ENCODE results near the gene WDR11.

Gene WDR11

GRCh38 chr10:120850911-120851865 is at the start of gene WDR11:
WDR11 (plus strand) TSS chr10:120851362; CDS start chr10:120851421, 59 bp downstream.
- peak; percentile 75 for DNase-seq

- no peak for DNase-seq
Observed at GRCh38 chr10:120802935-120803334, 48.2 kb upstream of the WDR11 start.

- no peak for DNase-seq
Observed at GRCh38 chr10:120803972-120804371, 47.2 kb upstream of the WDR11 start.

- no peak for DNase-seq
Observed at GRCh38 chr10:120805014-120805812, 45.9 kb upstream of the WDR11 start.

GRCh38 chr10:120806081-120806480 is 45.1 kb upstream of the WDR11 start:
- DNase-seq: no peak

GRCh38 chr10:120810298-120810697 is 40.9 kb upstream of the WDR11 start:
- no peak for DNase-seq

GRCh38 chr10:120813085-120813484 is 38.1 kb upstream of the WDR11 start:
- DNase-seq: no peak

GRCh38 chr10:120818301-120818700 is 32.9 kb upstream of the WDR11 start:
- no peak for DNase-seq

- no peak for DNase-seq
Observed at GRCh38 chr10:120819366-120819765, 31.8 kb upstream of the WDR11 start.

GRCh38 chr10:120823266-120823665 is 27.9 kb upstream of the WDR11 start:
- DNase-seq: no peak

- no peak for DNase-seq
Observed at GRCh38 chr10:120824881-120825309, 26.3 kb upstream of the WDR11 start.

GRCh38 chr10:120825878-120826769 is 25.0 kb upstream of the WDR11 start:
- no peak for DNase-seq

- no peak for DNase-seq
Observed at GRCh38 chr10:120827251-120827875, 23.8 kb upstream of the WDR11 start.

- no peak for DNase-seq
Observed at GRCh38 chr10:120828763-120829319, 22.3 kb upstream of the WDR11 start.

GRCh38 chr10:120832106-120832505 is 19.1 kb upstream of the WDR11 start:
- DNase-seq: no peak

GRCh38 chr10:120833222-120833928 is 17.8 kb upstream of the WDR11 start:
- no peak for DNase-seq

GRCh38 chr10:120835603-120836002 is 15.6 kb upstream of the WDR11 start:
- no peak for DNase-seq

GRCh38 chr10:120838941-120839340 is 12.2 kb upstream of the WDR11 start:
- no peak for DNase-seq

- no peak for DNase-seq
Observed at GRCh38 chr10:120841522-120842189, 9.5 kb upstream of the WDR11 start.

GRCh38 chr10:120854388-120854787 is 3.2 kb downstream of the WDR11 start:
- DNase-seq: no peak
